SW 1271 (cell line): ENCODE measurements around the gene FADS3.

Experiments
- DNase-seq, 2 experiments: peaks; one replicate each; lab custom pipeline; 2025; lab: John Stamatoyannopoulos, UW

FADS3 gene

GRCh38 chr11:61855939-61856680, 35.2 kb downstream of the FADS3 start:
- no peak for DNase-seq

DNA sequence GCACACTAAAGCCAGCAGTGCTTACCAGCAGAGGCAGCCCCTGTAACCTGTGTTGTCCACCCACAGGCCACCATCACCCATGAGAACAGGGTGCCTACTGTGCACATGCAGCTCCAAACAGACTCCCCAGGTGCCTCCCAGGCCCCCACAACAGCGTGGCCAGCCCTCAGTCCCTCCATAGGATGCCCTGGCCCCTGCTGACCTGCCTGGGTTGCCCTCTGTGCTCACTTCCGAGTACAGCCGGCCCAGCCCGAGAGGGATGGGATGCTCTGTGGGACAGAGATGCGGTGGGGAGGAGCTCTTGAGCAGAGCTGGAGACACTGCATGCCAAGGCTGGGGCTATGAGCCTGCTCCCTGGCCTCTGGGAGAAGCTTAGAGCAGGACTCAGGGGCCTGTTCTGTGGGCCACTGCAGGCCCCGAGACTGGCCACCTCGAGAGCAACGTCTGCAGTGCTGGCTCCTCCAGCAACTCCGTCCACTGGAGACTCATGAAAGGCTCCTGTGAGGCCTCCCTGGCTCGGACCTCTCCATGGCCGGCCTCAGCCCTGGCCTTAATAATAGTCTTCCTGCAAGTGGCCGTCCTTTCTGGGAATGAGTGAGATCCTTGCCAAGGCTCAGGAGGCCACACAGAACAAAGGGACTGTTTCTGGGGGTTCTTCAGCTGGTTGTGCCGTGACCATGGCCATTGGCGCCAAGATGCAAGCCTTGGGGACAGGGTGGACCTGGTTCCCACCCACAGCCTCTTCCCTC, 36.2 kb downstream of the FADS3 start:
- DNase-seq, result no peak

- DNase-seq, result no peak
These were observed 37.0 kb downstream of the FADS3 start for GRCh38 chr11:61854206-61854895.

GRCh38 chr11:61853698-61854169, 37.6 kb downstream of the FADS3 start:
- DNase-seq, result no peak

DNA sequence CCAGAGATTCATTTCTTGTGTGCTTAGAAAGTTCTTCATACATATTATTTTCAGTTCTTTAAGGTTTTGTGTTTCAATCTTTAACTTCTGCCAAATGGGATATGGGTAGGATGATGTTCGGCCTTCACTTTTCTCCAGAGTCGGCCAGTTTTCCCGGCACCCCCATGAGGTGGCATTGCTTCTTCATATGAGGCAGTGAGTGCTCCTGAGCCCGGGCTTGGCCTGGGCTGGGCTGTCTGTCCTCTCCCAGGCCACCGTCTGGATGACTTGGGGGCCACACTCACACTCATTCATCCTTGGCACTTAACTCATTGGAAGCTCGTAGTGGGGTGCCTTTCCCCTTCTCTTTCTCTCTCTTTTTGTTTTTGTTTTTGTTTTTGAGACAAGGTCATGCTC, 39.4 kb downstream of the FADS3 start:
- DNase-seq, result no peak

DNA sequence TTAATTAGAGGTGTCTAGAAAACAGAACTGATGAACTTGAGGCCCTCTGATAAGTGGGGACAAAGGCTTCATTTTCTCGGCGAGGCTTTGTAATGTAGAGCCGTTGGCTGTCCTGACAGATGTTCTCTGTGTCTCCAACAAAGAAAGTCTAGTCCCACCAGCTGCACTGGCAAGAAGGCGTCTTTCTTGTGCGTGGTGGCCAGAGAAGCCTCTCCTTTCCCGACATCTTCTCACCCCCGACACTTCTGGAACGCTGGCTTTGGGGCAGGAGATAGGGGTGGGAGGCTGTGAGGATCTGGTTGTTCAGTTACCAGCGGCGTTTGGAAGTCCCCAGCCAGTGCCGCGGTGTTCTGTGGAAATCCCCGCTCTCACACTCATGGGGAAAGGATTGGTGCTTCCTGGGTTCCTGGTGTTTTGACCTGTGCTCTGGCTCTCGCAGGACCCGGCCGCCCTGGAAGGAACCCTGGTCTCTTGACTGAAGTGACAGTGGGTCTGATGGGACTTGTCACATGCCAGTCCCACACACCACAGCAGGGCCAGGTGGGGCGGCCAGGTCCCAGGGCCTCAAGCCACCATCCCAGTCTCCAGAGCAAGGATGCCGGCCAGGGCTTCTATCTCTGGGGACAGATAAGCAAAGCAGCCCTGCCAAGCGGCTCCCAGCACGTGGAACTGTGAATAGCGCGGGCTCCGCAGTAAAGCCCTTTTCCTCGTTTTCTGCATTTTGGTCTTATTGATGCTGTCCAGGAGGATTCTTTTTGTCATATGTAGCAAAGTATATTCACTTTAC, 40.0 kb downstream of the FADS3 start:
- no peak for DNase-seq

- DNase-seq, result no peak
These were observed 40.7 kb downstream of the FADS3 start for GRCh38 chr11:61850687-61851086.

- DNase-seq, result no peak
These were observed 42.7 kb downstream of the FADS3 start for GRCh38 chr11:61848631-61849030.

GRCh38 chr11:61847914-61848581, 43.3 kb downstream of the FADS3 start:
- no peak for DNase-seq

DNA sequence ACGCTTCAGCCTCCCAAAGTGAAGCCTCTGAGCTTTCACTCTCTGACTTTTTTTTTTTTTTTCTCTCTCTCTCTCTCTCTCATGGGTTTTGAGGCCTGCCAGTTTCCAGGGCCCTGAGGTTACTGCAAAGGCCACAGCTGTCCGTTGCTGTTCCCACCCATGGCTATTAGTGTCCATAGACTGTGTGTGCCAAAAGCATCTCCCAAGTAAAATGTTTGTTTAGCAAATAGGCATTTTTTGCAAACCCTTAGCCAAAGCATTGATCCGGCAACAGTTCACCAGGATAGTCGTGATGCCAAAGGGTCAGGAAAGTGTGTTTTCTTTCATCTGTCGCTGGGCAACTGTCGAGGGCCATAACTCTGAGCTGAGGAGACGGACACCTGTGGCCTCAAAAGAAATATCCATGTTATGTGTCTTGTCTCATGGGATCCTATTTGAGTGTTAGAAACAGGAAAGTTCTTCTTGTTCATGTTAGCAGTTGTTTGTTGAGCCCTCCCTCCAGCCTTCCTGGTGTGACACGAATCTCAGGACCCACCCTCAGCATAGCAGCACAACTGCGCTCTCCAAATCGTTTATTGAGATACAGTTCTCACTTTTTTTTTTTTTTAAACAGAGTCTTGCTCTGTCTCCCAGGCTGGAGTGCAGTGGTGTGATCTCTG, 44.9 kb downstream of the FADS3 start:
- no peak for DNase-seq

- no peak for DNase-seq
These were observed 46.3 kb downstream of the FADS3 start for GRCh38 chr11:61844909-61845565.

GRCh38 chr11:61842528-61842820, 48.9 kb downstream of the FADS3 start:
- DNase-seq, result no peak

DNA sequence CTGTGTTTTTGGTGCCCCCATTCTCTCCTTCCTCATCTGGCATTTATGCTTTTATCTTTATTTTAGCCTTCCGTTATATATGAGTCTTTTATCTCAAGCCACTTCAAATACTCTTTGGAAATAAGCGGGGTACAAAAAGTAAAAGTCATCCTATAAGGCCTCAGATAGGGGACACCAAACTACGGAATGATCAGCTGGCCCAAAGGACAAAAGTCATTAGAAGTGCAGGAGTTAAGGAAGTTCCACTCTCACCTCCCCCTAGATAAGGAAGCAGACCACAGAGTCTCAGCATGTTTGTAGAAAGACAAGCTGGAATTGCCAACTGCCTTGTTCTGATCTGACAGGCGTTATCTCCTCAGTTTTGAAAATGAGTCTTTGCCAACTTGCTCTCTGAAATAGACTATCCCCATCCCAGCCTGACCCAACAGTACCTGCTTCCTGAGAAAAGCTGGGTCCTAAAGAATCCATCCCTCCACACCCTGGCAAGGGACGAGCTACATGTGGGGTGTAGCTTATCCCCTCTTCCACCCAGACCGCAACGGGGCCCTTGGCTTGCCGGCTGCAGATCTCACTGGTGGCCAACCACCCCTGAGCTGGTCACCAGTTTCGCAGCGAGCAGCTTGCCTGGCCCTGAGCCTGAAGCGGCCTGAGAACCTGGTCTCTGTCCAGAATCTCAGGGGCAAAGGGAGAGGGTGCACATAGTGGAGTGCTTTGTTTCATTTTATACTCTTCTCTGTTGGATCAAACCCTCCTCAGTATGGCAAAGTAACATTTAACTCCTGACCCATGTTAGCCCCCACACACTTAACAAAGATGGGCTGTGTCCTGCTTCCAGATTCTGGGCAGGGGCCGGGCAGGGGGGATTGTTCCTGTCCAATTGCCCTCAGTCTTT, 49.5 kb downstream of the FADS3 start:
- no peak for DNase-seq

- no peak for DNase-seq
These were observed 51.0 kb downstream of the FADS3 start for GRCh38 chr11:61840371-61840770.

DNA sequence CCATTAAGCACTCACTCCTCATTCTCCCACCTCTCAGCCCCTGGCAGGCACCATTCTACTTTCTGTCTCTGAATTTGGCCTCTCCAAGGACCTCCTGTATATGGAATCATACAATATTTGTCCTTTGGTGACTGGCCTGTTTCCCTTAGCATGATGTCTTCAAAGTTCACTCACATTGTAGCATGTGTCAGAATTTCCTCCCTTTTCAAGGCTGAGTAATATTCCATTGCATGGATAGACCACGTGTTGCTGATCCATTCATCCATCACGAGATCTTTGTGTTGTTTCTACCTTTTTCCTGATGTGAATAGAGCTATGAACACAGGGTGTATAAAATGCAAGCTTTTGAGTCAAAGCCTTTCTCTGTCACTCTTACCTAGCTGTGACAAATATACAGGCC, 51.6 kb downstream of the FADS3 start:
- DNase-seq, result no peak

DNA sequence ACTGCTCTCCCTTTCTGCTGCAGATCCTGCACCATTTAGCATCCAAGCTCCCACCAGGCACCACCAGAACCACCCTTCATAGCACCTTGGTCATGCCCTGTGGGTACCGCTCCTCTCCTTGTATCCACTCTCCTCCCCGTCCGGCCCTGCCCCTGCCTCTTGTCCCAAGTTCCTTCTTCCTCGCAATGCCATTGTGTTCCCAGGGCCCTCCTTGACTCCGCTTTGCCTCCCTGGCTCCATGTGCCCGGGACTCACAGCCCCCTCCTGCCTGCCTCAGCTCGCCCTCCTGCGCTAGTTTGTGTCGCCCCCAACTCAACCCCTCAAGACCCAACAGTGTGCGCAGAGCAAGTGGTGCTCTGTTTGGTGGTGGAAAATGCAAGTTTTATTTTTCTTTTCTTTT, 52.4 kb downstream of the FADS3 start:
- no peak for DNase-seq

DNA sequence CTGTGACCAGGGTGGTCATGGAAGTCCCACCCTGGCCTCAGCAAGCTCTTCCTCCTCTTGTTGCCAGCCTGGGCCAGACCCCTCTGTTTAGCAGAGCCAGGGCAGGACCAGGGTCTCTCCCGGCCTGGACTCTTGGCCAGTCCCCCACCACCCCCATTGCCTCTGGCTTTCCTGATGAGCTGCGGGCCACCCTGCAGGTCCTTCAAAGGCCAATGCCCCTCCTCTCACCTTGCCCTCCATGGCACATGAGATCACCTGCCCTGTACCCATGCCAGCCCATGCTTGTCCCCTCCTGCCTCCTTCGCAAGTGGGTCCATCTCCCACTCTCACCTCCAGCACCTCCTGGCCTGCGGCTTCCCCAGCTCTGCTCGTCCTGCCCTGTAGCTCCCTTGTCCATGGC, 52.8 kb downstream of the FADS3 start:
- no peak for DNase-seq

GRCh38 chr11:61837411-61838005, 53.8 kb downstream of the FADS3 start:
- DNase-seq, result no peak

GRCh38 chr11:61836193-61836592, 55.2 kb downstream of the FADS3 start:
- no peak for DNase-seq
